Gastrocnemius medialis (tissue), 4 donors: ENCODE measurements around the gene COLGALT1. TPM values are rescaled to one million over a fixed set of nuclear protein-coding genes. Genes with fewer than 3 reads are reported as not detected.
"Not testable (repeated sequence)": the region's sequence is repeated elsewhere in the genome, so short reads cannot be mapped to it uniquely, and the experiment has no call there.

ENCODE experiments used
- ATAC-seq, 2 donors: fragments of 150-250 bp; one replicate each; pipeline ENCODE4 v1.9.1; 2016
- DNase-seq, 2 donors: peaks; one replicate each; pipeline ENCODE4 v3.0.0-alpha.2; 2019
- H3K27ac ChIP-seq, 4 donors: fragments of 200-600 bp; sonication (generic); 1 replicate in 1 of 4; 2 replicates in 3 of 4; pipeline ENCODE4 v1.5.1; 2016 to 2018; ENCODE audit warnings: mild to moderate bottlenecking in 2 of 4, moderate library complexity in 1 of 4
- H3K27me3 ChIP-seq, 3 donors: fragments of 200-600 bp; sonication (generic) in 2 of 3; 1 replicate in 1 of 3; 2 replicates in 2 of 3; pipeline versions ENCODE4 v1.5.1 to v1.6.0; 2016 to 2019; ENCODE audit warnings: mild to moderate bottlenecking in 1 of 3, moderate library complexity in 1 of 3
- H3K36me3 ChIP-seq, 2 donors: fragments of 200-600 bp; sonication (generic) in 1 of 2; one replicate each; pipeline ENCODE4 v1.5.1; 2017 to 2018
- H3K4me1 ChIP-seq, 2 donors: fragments of 200-600 bp; sonication (generic) in 1 of 2; one replicate each; pipeline ENCODE4 v1.5.1; 2016 to 2017; ENCODE audit warnings: mild to moderate bottlenecking in 2 of 2
- H3K4me3 ChIP-seq, 4 donors: fragments of 200-600 bp; sonication (generic) in 3 of 4; 1 replicate in 1 of 4; 2 replicates in 3 of 4; pipeline ENCODE4 v1.5.1; 2016 to 2019; ENCODE audit warnings: mild to moderate bottlenecking in 2 of 4
- H3K9me3 ChIP-seq, 3 donors: fragments of 200-600 bp; sonication (generic) in 2 of 3; 1 replicate in 1 of 3; 2 replicates in 2 of 3; pipeline ENCODE4 v1.5.1; 2016 to 2019
- POLR2A ChIP-seq, 2 donors: fragments of 450-650 bp; IDR thresholded peaks; one replicate each; pipeline ENCODE4 v1.6.1; 2017; ENCODE audit warnings: antibody characterized with exemption in 2 of 2, mild to moderate bottlenecking in 2 of 2, moderate library complexity in 2 of 2
- in situ Hi-C, 4 donors: fragments of 200-750 bp; cut with MboI; loops; one replicate each; pipeline versions ENCODE4 v1.15.0 to v1.8.0; 2017; ENCODE audit warnings: low sequenced_read_pairs in 4 of 4
- intact Hi-C: fragments of 100-400 bp; cut with DNase I; formaldehyde crosslinking; loops from one replicate; pipeline ENCODE4 v1.15.1; 2023; ENCODE audit warnings: low total_unique reads
- total RNA-seq, 4 donors: library from RNA; depleted of rRNA; stranded (reverse); fragments of >200 nt; gene quantifications; one replicate each; pipeline versions ENCODE4 v1.1.0 to v1.2.3, GENCODE V29; 2016
- TF ChIP-seq, protein P1 (sequence below), 5 experiments: fragments of 450-650 bp in 3 of 5; fragments of 200-600 bp in 2 of 5; sonication (generic) in 2 of 5; IDR thresholded peaks in 4 of 5; conservative IDR thresholded peaks in 1 of 5; 1 replicate in 4 of 5; 2 replicates in 1 of 5; pipeline ENCODE4 v1.5.1; 2016 to 2019; ENCODE audit warnings: antibody characterized with exemption in 5 of 5, mild to moderate bottlenecking in 3 of 5, moderate library complexity in 3 of 5

Gene COLGALT1
- total RNA-seq, 4 donors from 2014 or later: 16.6 to 33.2 (median 27.5) TPM

DNA sequence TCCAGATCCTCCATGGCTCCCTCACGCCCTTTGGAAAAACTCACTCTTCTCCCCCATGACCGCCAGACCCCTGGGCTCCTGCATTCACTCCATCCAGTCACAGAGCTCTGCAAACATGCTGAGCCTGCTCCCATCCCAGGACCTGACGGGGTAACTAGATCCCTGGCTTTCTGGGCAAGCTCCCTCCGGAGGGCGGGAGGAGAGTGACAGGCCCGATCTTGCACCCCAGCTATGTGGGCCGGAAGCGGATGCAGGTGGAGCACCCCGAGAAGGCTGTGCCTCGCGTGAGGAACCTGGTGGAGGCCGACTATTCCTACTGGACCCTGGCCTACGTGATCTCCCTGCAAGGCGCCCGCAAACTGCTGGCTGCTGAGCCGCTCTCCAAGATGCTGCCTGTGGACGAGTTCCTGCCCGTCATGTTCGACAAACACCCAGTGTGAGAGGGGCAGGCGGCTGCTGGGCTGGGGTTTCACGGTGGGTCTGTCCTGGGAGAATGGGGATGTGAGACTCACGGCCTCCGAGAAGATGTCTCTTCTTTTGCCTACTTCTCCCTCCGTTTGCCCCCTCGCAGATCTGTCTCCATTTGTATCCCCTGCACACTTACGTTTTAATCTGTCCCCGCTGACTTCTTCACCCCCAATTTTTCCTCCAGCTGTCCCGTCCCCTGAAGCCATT lies 25.2 kb downstream of the COLGALT1 start:
- no peak for TF ChIP-seq POLR2A (IDR thresholded peaks at IDR 0.05)
- TF ChIP-seq, protein P1, sequence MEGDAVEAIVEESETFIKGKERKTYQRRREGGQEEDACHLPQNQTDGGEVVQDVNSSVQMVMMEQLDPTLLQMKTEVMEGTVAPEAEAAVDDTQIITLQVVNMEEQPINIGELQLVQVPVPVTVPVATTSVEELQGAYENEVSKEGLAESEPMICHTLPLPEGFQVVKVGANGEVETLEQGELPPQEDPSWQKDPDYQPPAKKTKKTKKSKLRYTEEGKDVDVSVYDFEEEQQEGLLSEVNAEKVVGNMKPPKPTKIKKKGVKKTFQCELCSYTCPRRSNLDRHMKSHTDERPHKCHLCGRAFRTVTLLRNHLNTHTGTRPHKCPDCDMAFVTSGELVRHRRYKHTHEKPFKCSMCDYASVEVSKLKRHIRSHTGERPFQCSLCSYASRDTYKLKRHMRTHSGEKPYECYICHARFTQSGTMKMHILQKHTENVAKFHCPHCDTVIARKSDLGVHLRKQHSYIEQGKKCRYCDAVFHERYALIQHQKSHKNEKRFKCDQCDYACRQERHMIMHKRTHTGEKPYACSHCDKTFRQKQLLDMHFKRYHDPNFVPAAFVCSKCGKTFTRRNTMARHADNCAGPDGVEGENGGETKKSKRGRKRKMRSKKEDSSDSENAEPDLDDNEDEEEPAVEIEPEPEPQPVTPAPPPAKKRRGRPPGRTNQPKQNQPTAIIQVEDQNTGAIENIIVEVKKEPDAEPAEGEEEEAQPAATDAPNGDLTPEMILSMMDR (IDR thresholded peaks at IDR 0.05 in 4 of 5, conservative IDR thresholded peaks at IDR 0.05 in 1 of 5): no peak
- Histone ChIP-seq H3K4me1 (no peaks in the 10 kb centered on the region), H3K27me3 (no peaks in the 10 kb centered on the region), H3K4me3 (no peak overlapping the region), H3K27ac (no peak overlapping the region), H3K36me3 (peaks cover 0 to 53% of the 10 kb centered on the region in 2 donors), H3K9me3 (no peaks in the 10 kb centered on the region)
- ATAC-seq: no peak
- DNase-seq: no peak
- in situ Hi-C loops: no loop called here
- intact Hi-C loops: no loop called here

DNA sequence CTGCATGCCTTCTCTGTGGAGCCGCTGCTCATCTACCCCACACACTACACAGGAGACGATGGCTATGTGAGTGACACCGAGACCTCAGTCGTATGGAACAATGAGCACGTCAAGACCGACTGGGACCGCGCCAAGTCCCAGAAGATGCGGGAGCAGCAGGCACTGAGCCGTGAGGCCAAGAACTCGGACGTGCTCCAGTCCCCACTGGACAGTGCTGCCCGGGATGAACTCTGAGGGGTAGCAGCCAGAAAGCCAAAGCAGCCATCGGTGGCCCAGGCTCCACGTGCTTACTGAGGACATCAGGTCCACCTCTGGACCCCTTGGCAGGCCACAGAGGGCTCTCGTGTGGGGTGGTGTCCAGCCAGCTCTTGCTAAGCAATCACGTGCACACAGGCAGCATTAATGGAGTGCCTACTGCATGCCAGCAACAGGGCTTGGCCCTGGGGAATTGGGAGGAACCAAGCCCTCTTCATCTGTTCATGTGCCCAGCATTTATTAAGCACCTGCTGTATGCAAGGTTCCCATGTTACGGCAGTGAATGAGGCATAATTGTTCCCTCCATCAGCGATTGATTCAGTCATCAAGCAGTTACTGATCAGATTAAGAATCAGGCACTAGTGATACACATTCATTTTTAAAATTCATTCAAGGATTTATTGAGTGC lies 25.9 kb downstream of the COLGALT1 start:
- TF ChIP-seq POLR2A (IDR thresholded peaks at IDR 0.05): no peak
- TF ChIP-seq, protein P1 (IDR thresholded peaks at IDR 0.05 in 4 of 5, conservative IDR thresholded peaks at IDR 0.05 in 1 of 5): no peak
- H3K9me3 ChIP-seq: no peaks in the 10 kb centered on the region
- no peaks in the 10 kb centered on the region for H3K4me1 ChIP-seq
- intact Hi-C loops: no loop called here
- no peak overlapping the region for H3K4me3 ChIP-seq
- in situ Hi-C loops: no loop called here
- no peak overlapping the region for H3K27ac ChIP-seq
- peaks cover 0 to 46% of the 10 kb centered on the region in 2 donors for H3K36me3 ChIP-seq
- DNase-seq: no peak
- no peak for ATAC-seq
- no peaks in the 10 kb centered on the region for H3K27me3 ChIP-seq

DNA sequence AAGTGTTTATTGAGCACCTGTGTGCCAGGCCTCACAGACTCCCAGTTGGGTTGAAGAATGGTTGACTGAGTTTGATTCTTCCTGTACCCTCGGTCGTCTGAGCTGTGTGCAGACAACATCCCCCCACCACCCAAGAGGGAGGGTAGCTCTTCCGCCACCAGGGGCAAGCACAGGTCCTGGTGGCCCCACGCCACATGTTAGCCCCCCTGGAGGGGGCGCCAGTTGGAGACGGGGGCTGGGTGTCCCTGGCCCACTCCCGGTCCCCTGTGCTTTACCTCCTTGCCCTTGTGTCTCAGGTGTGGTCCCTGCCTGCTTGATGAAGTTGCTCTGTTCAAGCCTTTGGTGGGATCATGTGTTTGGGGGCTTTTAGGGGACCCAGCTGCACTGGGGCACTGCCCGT lies 27.2 kb downstream of the COLGALT1 start:
- H3K4me3 ChIP-seq: no peak overlapping the region
- in situ Hi-C loops: no loop called here
- TF ChIP-seq, protein P1 (IDR thresholded peaks at IDR 0.05 in 4 of 5, conservative IDR thresholded peaks at IDR 0.05 in 1 of 5): no peak
- TF ChIP-seq POLR2A (IDR thresholded peaks at IDR 0.05): no peak

DNA sequence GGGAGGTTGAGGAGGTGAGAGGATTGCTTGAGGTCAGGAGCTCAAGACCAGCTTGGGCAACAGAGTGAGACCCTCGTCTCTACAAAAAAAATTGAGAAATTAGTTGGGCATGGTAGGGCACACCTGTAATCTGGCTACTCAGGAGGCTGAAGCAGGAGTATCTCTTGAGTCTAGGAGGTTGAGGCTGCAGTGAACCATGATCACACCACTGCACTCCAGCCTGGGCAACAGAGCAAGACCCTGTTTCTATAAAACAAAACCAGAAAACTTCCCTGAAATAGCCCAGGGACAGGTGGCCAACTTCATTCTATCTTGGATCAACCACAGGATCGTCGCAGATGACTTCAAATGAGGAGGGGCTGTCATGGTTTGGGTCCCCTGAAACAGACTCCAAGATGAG lies 28.7 kb downstream of the COLGALT1 start:
- DNase-seq: no peak
- no peaks in the 10 kb centered on the region for H3K27me3 ChIP-seq
- intact Hi-C loops: no loop called here

More for the DNA sequence above, 27.2 kb downstream of the COLGALT1 start:
- Histone ChIP-seq H3K9me3 (no peaks in the 10 kb centered on the region), H3K36me3 (peaks cover 0 to 38% of the 10 kb centered on the region in 2 donors), H3K27me3 (no peaks in the 10 kb centered on the region), H3K27ac (no peak overlapping the region), H3K4me1 (no peaks in the 10 kb centered on the region)
- intact Hi-C loops: no loop called here
- ATAC-seq (no peak), DNase-seq (no peak)

DNA sequence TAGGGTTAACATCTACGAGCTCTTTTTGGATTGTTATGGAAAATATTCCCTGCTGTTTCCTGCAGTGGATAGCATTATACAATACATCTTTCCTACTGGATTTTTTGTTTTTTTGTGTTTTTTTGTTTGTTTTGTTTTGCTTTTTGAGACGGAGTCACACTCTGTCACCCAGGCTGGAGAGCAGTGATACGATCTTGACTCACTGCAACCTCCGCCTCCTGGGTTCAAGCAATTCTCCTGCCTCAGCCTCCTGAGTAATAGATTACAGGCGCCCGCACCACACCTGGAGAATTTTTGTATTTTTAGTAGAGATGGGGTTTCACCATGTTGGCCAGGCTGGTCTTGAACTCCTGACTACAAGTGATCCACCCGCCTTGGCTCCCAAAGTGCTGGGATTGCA lies 29.9 kb downstream of the COLGALT1 start:
- H3K4me1 ChIP-seq, H3K27me3 ChIP-seq, H3K27ac ChIP-seq, DNase-seq, H3K9me3 ChIP-seq, in situ Hi-C loops, ATAC-seq, H3K4me3 ChIP-seq, intact Hi-C loops: not testable (repeated sequence)
- peaks cover 0 to 24% of the 10 kb centered on the region in 2 donors for H3K36me3 ChIP-seq

More for the DNA sequence above, 28.7 kb downstream of the COLGALT1 start:
- no peak for ATAC-seq
- Histone ChIP-seq H3K27ac (no peak overlapping the region), H3K4me1 (no peaks in the 10 kb centered on the region), H3K4me3 (no peak overlapping the region), H3K9me3 (no peaks in the 10 kb centered on the region), H3K36me3 (peaks cover 0 to 27% of the 10 kb centered on the region in 2 donors)
- TF ChIP-seq, protein P1 (IDR thresholded peaks at IDR 0.05 in 4 of 5, conservative IDR thresholded peaks at IDR 0.05 in 1 of 5): no peak
- no peak for TF ChIP-seq POLR2A (IDR thresholded peaks at IDR 0.05)
- in situ Hi-C loops: no loop called here
